Upper lobe of left lung (tissue), 4 donors: ENCODE measurements around the gene KRTAP5-8.

Experiments
- EP300 ChIP-seq, 4 donors: sonication (generic); formaldehyde crosslinking; IDR thresholded peaks; one replicate each; pipeline ENCODE4 v1.5.1; 2017; ENCODE audit warnings: antibody characterized with exemption in 4 of 4, control low read depth in 2 of 4
- POLR2A ChIP-seq, 4 donors: fragments of 450-650 bp; IDR thresholded peaks; one replicate each; pipeline ENCODE4 v1.5.1; 2016 to 2017; ENCODE audit warnings: antibody characterized with exemption in 4 of 4, mild to moderate bottlenecking in 2 of 4
- POLR2AphosphoS5 ChIP-seq, 2 donors: sonication (generic); formaldehyde crosslinking; IDR thresholded peaks; one replicate each; pipeline ENCODE4 v1.5.1; 2017; ENCODE audit warnings: antibody characterized with exemption in 2 of 2
- TF ChIP-seq, protein P1 (sequence below), 6 experiments: fragments of 450-650 bp in 4 of 6; fragments of 200-600 bp in 2 of 6; sonication (generic) in 2 of 6; IDR thresholded peaks; one replicate each; pipeline ENCODE4 v1.5.1; 2016 to 2019; ENCODE audit warnings: antibody characterized with exemption in 6 of 6

GRCh38 chr11:71498091-71498490 is 39.7 kb upstream of the KRTAP5-8 start:
- TF ChIP-seq, protein P1, sequence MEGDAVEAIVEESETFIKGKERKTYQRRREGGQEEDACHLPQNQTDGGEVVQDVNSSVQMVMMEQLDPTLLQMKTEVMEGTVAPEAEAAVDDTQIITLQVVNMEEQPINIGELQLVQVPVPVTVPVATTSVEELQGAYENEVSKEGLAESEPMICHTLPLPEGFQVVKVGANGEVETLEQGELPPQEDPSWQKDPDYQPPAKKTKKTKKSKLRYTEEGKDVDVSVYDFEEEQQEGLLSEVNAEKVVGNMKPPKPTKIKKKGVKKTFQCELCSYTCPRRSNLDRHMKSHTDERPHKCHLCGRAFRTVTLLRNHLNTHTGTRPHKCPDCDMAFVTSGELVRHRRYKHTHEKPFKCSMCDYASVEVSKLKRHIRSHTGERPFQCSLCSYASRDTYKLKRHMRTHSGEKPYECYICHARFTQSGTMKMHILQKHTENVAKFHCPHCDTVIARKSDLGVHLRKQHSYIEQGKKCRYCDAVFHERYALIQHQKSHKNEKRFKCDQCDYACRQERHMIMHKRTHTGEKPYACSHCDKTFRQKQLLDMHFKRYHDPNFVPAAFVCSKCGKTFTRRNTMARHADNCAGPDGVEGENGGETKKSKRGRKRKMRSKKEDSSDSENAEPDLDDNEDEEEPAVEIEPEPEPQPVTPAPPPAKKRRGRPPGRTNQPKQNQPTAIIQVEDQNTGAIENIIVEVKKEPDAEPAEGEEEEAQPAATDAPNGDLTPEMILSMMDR (IDR thresholded peaks at IDR 0.05), result no peak
- TF ChIP-seq POLR2A (IDR thresholded peaks at IDR 0.05), result no peak
- no peak for TF ChIP-seq POLR2AphosphoS5 (IDR thresholded peaks at IDR 0.05)
- TF ChIP-seq EP300 (IDR thresholded peaks at IDR 0.05), result no peak
